ENCODE data around the gene PRRX2.

PRRX2 gene

DNA sequence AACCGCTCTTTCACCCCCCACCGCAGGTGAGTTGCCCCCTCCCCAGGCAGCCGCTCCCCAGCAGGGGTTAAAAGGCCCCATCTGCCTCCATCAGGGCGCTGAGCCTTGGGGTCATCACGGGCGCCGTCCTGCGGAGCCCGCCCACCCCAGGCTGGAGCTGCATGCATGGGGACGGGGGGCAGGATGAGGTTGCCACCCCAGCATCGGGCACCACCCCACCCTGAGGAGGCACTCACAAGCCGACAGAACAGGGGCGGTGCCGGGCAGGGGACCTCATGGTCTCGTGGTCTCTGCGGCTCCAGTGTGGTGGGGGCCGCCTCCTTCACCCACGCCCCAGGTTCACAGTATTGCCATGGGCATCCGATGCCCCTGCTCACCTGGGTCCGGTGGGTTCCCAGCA, 70.9 kb downstream of the PRRX2 start:
- TF ChIP-seq ZFX (IDR thresholded peaks at IDR 0.05) (no peak), CTCF (conservative IDR thresholded peaks at IDR 0.05) (no peak)
- no peak overlapping the region for H3K27ac ChIP-seq

DNA sequence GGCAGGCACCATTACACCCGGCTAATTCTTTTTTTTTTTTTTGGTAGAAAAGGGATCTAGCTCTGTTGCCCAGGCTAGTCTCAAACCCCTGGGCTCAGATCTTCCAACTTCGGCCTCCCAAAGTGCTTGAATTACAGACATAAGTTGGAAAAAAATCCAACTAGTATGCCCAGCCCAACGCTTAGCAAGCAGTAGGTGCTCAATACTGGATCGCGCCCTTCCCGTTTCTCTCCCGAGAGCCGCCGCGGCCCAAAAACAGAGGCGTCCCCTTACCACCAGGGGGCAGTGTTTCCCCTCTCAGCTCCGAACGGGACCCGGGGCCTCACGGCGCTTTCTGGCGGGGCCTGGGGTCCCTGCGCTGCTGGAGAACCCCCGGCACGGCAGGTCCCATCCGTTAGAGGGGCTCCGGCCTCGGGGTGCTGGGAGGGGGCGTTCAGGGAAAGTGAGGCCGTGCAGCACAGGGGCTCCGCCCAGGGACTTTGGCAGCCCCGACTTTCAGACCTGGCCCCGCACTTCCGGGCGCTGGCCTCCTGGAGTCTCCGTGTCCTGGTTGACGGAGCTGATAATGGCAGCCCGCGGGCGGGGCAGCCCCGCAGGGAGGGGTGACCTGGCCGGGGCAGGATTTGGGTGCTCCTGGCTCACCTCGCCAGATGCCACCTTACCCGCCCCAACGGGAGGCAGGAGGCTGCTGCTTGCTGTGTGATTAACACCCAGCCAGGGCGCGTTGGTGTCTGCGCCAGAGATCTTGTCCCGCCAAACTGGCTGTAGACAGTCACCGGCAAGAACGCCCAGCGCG, 72.2 kb downstream of the PRRX2 start:
- no peak; the same call in 1 of the 2 replicates for TF ChIP-seq ZFX (IDR thresholded peaks at IDR 0.05)
- peak; percentile 97 for TF ChIP-seq CTCF (conservative IDR thresholded peaks at IDR 0.05)
- H3K27ac ChIP-seq, result peak overlapping the region; percentile 42

DNA sequence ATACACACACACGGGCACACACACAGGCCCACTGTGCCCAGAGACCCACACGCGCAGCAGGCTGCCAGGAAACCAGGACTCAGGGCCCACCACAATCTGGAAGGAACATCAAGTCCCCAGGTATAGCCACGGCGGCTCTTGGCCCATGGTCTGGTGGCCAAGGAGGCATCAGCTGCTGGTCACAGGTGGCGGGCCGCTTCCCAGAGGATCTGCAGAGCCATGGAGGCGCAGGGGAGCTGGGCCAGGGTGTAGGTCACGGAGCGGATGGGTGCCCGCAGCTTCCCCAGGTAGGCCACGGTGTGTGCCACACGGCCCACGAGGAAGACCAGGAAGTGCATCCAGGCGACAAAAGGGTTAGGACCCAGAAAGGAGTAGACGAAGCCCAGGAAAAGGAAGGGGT, 74.0 kb downstream of the PRRX2 start:
- no peak for TF ChIP-seq CTCF (conservative IDR thresholded peaks at IDR 0.05)
- TF ChIP-seq ZFX (IDR thresholded peaks at IDR 0.05), result no peak
- H3K27ac ChIP-seq, result no peak overlapping the region

DNA sequence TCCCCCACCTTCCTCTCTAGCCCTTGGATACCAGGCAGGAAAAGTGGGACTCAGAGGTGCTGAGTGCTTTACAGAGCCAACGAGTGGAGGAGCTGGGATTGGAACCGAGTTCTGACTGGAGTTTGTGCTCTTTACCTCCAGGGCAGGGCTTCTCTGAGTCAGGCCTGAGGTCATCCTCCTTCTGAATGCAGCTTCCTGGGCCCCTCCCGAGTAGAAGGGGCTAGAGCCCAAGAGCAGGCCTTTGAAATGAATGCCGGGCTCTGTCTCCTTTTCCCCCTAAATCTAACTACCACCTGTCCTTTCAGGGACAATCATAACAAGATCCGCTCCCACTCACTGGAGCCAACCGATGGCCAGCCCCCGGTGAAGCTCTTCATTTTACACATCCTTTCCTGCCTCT, 74.7 kb downstream of the PRRX2 start:
- no peak overlapping the region for H3K27ac ChIP-seq
- no peak for TF ChIP-seq CTCF (conservative IDR thresholded peaks at IDR 0.05)

- no peak overlapping the region for H3K27ac ChIP-seq
- no peak for TF ChIP-seq ZFX (IDR thresholded peaks at IDR 0.05)
- no peak for TF ChIP-seq CTCF (conservative IDR thresholded peaks at IDR 0.05)
Measured at GRCh38 chr9:129740666-129741464, 75.4 kb downstream of the PRRX2 start.

DNA sequence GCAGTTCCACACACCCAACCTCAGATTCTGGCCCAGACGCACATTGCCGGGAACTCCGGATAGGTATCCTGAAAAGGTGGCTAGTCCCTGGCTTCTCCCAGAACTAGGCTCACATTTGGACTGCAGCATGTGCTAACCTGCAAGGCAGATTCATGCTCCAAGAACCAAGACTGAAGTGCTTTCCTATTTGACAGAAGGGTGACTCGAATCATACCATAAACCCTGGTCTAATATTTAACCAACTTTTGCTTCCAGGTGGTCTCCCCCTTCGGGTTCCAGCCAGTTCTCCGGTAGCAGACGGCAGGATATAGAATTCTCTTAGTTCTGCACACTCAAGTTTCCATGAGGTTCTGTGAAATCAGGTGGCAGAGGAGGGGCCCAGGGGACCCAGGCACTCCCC, 79.8 kb downstream of the PRRX2 start:
- H3K27ac ChIP-seq, result no peak overlapping the region
- no peak for TF ChIP-seq CTCF (conservative IDR thresholded peaks at IDR 0.05)
- no peak for TF ChIP-seq ZFX (IDR thresholded peaks at IDR 0.05)

- TF ChIP-seq CTCF (conservative IDR thresholded peaks at IDR 0.05), result no peak
- TF ChIP-seq ZFX (IDR thresholded peaks at IDR 0.05), result no peak
- no peak overlapping the region for H3K27ac ChIP-seq
Measured at GRCh38 chr9:129746092-129746777, 80.8 kb downstream of the PRRX2 start.
